HEK293 (cell line): ENCODE results near the gene CPNE2.

Experiments used
- BCL11A ChIP-seq: fragments of 450-650 bp; formaldehyde crosslinking; IDR thresholded peaks from 2 replicates; pipeline ENCODE4 v1.5.1; 2016; ENCODE audit warnings: low read depth, missing biosample characterization, missing genetic modification characterization
- KLF9 ChIP-seq: fragments of 450-650 bp; formaldehyde crosslinking; IDR thresholded peaks from 2 replicates; pipeline ENCODE4 v1.5.1; 2016; ENCODE audit warnings: missing biosample characterization, missing genetic modification characterization, low read depth
- OSR2 ChIP-seq: fragments of 450-650 bp; formaldehyde crosslinking; IDR thresholded peaks from 2 replicates; pipeline ENCODE4 v1.5.1; 2016; ENCODE audit warnings: missing biosample characterization, missing genetic modification characterization
- SP2 ChIP-seq: fragments of 450-650 bp; formaldehyde crosslinking; IDR thresholded peaks from 2 replicates; pipeline ENCODE4 v1.5.1; 2016; ENCODE audit warnings: missing biosample characterization, missing genetic modification characterization
- ZBTB26 ChIP-seq: fragments of 450-650 bp; formaldehyde crosslinking; optimal IDR thresholded peaks from 2 replicates; pipeline ENCODE3; 2016; ENCODE audit warnings: missing biosample characterization, mild to moderate bottlenecking, missing genetic modification characterization
- ZBTB6 ChIP-seq: fragments of 450-650 bp; formaldehyde crosslinking; IDR thresholded peaks from 2 replicates; pipeline ENCODE4 v1.5.1; 2017; ENCODE audit warnings: missing biosample characterization, missing genetic modification characterization
- ZNF121 ChIP-seq: fragments of 450-650 bp; formaldehyde crosslinking; IDR thresholded peaks from 2 replicates; pipeline ENCODE4 v1.5.1; 2016; ENCODE audit warnings: missing biosample characterization, missing genetic modification characterization
- ZNF214 ChIP-seq: fragments of 450-650 bp; formaldehyde crosslinking; IDR thresholded peaks from 2 replicates; pipeline ENCODE4 v1.5.1; 2017; ENCODE audit warnings: missing biosample characterization, mild to moderate bottlenecking, missing genetic modification characterization, borderline replicate concordance
- ZNF426 ChIP-seq: fragments of 450-650 bp; formaldehyde crosslinking; IDR thresholded peaks from 2 replicates; pipeline ENCODE4 v1.5.1; 2017; ENCODE audit warnings: missing biosample characterization, missing genetic modification characterization, mild to moderate bottlenecking, inconsistent platforms, moderate library complexity
- ZNF549 ChIP-seq: fragments of 450-650 bp; IDR thresholded peaks from 2 replicates; pipeline ENCODE4 v1.5.1; 2018; ENCODE audit warnings: missing biosample characterization, missing genetic modification characterization, mild to moderate bottlenecking, inconsistent platforms, moderate library complexity
- TF ChIP-seq, protein P1 (sequence below): fragments of 450-650 bp; formaldehyde crosslinking; IDR thresholded peaks from 2 replicates; pipeline ENCODE4 v1.5.1; 2016; ENCODE audit warnings: missing biosample characterization, missing genetic modification characterization
- TF ChIP-seq, protein P2 (sequence below): fragments of 450-650 bp; formaldehyde crosslinking; IDR thresholded peaks from 2 replicates; pipeline ENCODE4 v1.5.1; 2017; ENCODE audit warnings: missing biosample characterization, missing genetic modification characterization
- TF ChIP-seq, protein P3 (sequence below): fragments of 450-650 bp; formaldehyde crosslinking; IDR thresholded peaks from 2 replicates; pipeline ENCODE4 v1.5.1; 2017; ENCODE audit warnings: missing biosample characterization, missing genetic modification characterization

- TF ChIP-seq OSR2 (no peak), SP2 (tag by site-specific recombination) (no peak), ZNF549 (tag by site-specific recombination) (no peak), ZNF426 (tag by site-specific recombination) (no peak), ZBTB26 (tag by site-specific recombination) (no peak), ZNF121 (tag by site-specific recombination) (no peak), ZBTB6 (tag by site-specific recombination) (no peak), ZNF214 (tag by site-specific recombination) (no peak), KLF9 (tag by site-specific recombination) (no peak), BCL11A (tag by site-specific recombination) (no peak)
- TF ChIP-seq, protein P1, sequence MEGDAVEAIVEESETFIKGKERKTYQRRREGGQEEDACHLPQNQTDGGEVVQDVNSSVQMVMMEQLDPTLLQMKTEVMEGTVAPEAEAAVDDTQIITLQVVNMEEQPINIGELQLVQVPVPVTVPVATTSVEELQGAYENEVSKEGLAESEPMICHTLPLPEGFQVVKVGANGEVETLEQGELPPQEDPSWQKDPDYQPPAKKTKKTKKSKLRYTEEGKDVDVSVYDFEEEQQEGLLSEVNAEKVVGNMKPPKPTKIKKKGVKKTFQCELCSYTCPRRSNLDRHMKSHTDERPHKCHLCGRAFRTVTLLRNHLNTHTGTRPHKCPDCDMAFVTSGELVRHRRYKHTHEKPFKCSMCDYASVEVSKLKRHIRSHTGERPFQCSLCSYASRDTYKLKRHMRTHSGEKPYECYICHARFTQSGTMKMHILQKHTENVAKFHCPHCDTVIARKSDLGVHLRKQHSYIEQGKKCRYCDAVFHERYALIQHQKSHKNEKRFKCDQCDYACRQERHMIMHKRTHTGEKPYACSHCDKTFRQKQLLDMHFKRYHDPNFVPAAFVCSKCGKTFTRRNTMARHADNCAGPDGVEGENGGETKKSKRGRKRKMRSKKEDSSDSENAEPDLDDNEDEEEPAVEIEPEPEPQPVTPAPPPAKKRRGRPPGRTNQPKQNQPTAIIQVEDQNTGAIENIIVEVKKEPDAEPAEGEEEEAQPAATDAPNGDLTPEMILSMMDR (tag by site-specific recombination), result no peak
- TF ChIP-seq, protein P2, sequence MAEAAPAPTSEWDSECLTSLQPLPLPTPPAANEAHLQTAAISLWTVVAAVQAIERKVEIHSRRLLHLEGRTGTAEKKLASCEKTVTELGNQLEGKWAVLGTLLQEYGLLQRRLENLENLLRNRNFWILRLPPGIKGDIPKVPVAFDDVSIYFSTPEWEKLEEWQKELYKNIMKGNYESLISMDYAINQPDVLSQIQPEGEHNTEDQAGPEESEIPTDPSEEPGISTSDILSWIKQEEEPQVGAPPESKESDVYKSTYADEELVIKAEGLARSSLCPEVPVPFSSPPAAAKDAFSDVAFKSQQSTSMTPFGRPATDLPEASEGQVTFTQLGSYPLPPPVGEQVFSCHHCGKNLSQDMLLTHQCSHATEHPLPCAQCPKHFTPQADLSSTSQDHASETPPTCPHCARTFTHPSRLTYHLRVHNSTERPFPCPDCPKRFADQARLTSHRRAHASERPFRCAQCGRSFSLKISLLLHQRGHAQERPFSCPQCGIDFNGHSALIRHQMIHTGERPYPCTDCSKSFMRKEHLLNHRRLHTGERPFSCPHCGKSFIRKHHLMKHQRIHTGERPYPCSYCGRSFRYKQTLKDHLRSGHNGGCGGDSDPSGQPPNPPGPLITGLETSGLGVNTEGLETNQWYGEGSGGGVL (tag by site-specific recombination), result no peak
- TF ChIP-seq, protein P3, sequence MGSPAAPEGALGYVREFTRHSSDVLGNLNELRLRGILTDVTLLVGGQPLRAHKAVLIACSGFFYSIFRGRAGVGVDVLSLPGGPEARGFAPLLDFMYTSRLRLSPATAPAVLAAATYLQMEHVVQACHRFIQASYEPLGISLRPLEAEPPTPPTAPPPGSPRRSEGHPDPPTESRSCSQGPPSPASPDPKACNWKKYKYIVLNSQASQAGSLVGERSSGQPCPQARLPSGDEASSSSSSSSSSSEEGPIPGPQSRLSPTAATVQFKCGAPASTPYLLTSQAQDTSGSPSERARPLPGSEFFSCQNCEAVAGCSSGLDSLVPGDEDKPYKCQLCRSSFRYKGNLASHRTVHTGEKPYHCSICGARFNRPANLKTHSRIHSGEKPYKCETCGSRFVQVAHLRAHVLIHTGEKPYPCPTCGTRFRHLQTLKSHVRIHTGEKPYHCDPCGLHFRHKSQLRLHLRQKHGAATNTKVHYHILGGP (tag by site-specific recombination), result no peak
These were observed 39.2 kb upstream of the CPNE2 start for GRCh38 chr16:57053206-57053605.
